Measurements from ENCODE around the gene NLRC4.
"Not testable (repeated sequence)": the region's sequence is repeated elsewhere in the genome, so short reads cannot be mapped to it uniquely, and the experiment has no call there.

The NLRC4 gene

GRCh38 chr2:32220445-32220844 lies 44.2 kb downstream of the NLRC4 start:
- DNase-seq (ENCODE audit: extremely low spot score), result no peak
- CTCF ChIA-PET, result no interaction called here
- TF ChIP-seq L3MBTL2 (conservative IDR thresholded peaks at IDR 0.05) (no peak), NFRKB (IDR thresholded peaks at IDR 0.05) (no peak), CTBP1 (IDR thresholded peaks at IDR 0.05; ENCODE audit: borderline replicate concordance) (no peak), LEF1 (IDR thresholded peaks at IDR 0.05; ENCODE audit: borderline replicate concordance) (no peak), PKNOX1 (IDR thresholded peaks at IDR 0.05) (no peak), ARNT (IDR thresholded peaks at IDR 0.05) (no peak), FOXM1 (IDR thresholded peaks at IDR 0.05; ENCODE audit: borderline replicate concordance) (no peak), SP1 (IDR thresholded peaks at IDR 0.05) (no peak), TARDBP (IDR thresholded peaks at IDR 0.05) (no peak), BHLHE40 (IDR thresholded peaks at IDR 0.05; ENCODE audit: borderline replicate concordance) (no peak), ELF4 (IDR thresholded peaks at IDR 0.05) (no peak), HDGF (IDR thresholded peaks at IDR 0.05; ENCODE audit: borderline replicate concordance) (no peak), FOXK2 (IDR thresholded peaks at IDR 0.05) (no peak), SUZ12 (IDR thresholded peaks at IDR 0.05) (no peak), FOXA1 (IDR thresholded peaks at IDR 0.05) (no peak), ZNF384 (IDR thresholded peaks at IDR 0.05) (no peak)
- POLR2A ChIA-PET, result no interaction called here

GRCh38 chr2:32212295-32212694 lies 52.4 kb downstream of the NLRC4 start:
- DNase-seq (ENCODE audit: extremely low spot score), result no peak
- TF ChIP-seq ZNF384 (IDR thresholded peaks at IDR 0.05) (peak; percentile 23; the same call in 1 of the 2 replicates), PKNOX1 (IDR thresholded peaks at IDR 0.05) (no peak)
- ChIA-PET POLR2A (no interaction called here), CTCF (no interaction called here)

GRCh38 chr2:32210767-32211408 lies 53.8 kb downstream of the NLRC4 start:
- TF ChIP-seq ZNF384 (IDR thresholded peaks at IDR 0.05) (no peak), HDGF (IDR thresholded peaks at IDR 0.05; ENCODE audit: borderline replicate concordance) (no peak), FOXM1 (IDR thresholded peaks at IDR 0.05; ENCODE audit: borderline replicate concordance) (no peak), PKNOX1 (IDR thresholded peaks at IDR 0.05) (no peak), L3MBTL2 (conservative IDR thresholded peaks at IDR 0.05) (no peak), FOXA1 (IDR thresholded peaks at IDR 0.05) (no peak), SUZ12 (IDR thresholded peaks at IDR 0.05) (no peak), BHLHE40 (IDR thresholded peaks at IDR 0.05; ENCODE audit: borderline replicate concordance) (no peak), ARNT (IDR thresholded peaks at IDR 0.05) (no peak), TARDBP (IDR thresholded peaks at IDR 0.05) (no peak), SP1 (IDR thresholded peaks at IDR 0.05) (no peak), FOXK2 (IDR thresholded peaks at IDR 0.05) (no peak), NFRKB (IDR thresholded peaks at IDR 0.05) (no peak)
- ChIA-PET CTCF (no interaction called here), POLR2A (no interaction called here)
- DNase-seq (ENCODE audit: extremely low spot score), result no peak

GRCh38 chr2:32203428-32203827 lies 61.3 kb downstream of the NLRC4 start:
- CTCF ChIA-PET; POLR2A ChIA-PET; DNase-seq (ENCODE audit: extremely low spot score): not testable (repeated sequence)

- TF ChIP-seq FOXA1 (IDR thresholded peaks at IDR 0.05), result no peak
- no peak for TF ChIP-seq CTBP1 (IDR thresholded peaks at IDR 0.05; ENCODE audit: borderline replicate concordance)
- no peak for TF ChIP-seq ELF4 (IDR thresholded peaks at IDR 0.05)
- TF ChIP-seq ARNT (IDR thresholded peaks at IDR 0.05), result no peak
- no peak for TF ChIP-seq LEF1 (IDR thresholded peaks at IDR 0.05; ENCODE audit: borderline replicate concordance)
- no peak for TF ChIP-seq HDGF (IDR thresholded peaks at IDR 0.05; ENCODE audit: borderline replicate concordance)
- TF ChIP-seq L3MBTL2 (conservative IDR thresholded peaks at IDR 0.05), result no peak
- no peak for TF ChIP-seq TARDBP (IDR thresholded peaks at IDR 0.05)
- no peak for TF ChIP-seq FOXM1 (IDR thresholded peaks at IDR 0.05; ENCODE audit: borderline replicate concordance)
- no peak for TF ChIP-seq BHLHE40 (IDR thresholded peaks at IDR 0.05; ENCODE audit: borderline replicate concordance)
- TF ChIP-seq ZNF384 (IDR thresholded peaks at IDR 0.05), result no peak
- TF ChIP-seq PKNOX1 (IDR thresholded peaks at IDR 0.05), result no peak
- TF ChIP-seq SP1 (IDR thresholded peaks at IDR 0.05), result no peak
- TF ChIP-seq SUZ12 (IDR thresholded peaks at IDR 0.05), result no peak
- no peak for DNase-seq (ENCODE audit: extremely low spot score)
- CTCF ChIA-PET, result no interaction called here
- POLR2A ChIA-PET, result no interaction called here
These were observed 63.9 kb downstream of the NLRC4 start for GRCh38 chr2:32200814-32201213.

GRCh38 chr2:32192418-32192817 lies 72.3 kb downstream of the NLRC4 start:
- ChIA-PET CTCF (no interaction called here), POLR2A (no interaction called here)
- no peak for DNase-seq (ENCODE audit: extremely low spot score)
- TF ChIP-seq HDGF (IDR thresholded peaks at IDR 0.05; ENCODE audit: borderline replicate concordance) (no peak), SP1 (IDR thresholded peaks at IDR 0.05) (no peak), LEF1 (IDR thresholded peaks at IDR 0.05; ENCODE audit: borderline replicate concordance) (no peak), L3MBTL2 (conservative IDR thresholded peaks at IDR 0.05) (no peak), SUZ12 (IDR thresholded peaks at IDR 0.05) (no peak), PKNOX1 (IDR thresholded peaks at IDR 0.05) (no peak), CTBP1 (IDR thresholded peaks at IDR 0.05; ENCODE audit: borderline replicate concordance) (no peak), ZNF384 (IDR thresholded peaks at IDR 0.05) (no peak), ARNT (IDR thresholded peaks at IDR 0.05) (no peak), TARDBP (IDR thresholded peaks at IDR 0.05) (no peak), ELF4 (IDR thresholded peaks at IDR 0.05) (no peak), FOXK2 (IDR thresholded peaks at IDR 0.05) (no peak), BHLHE40 (IDR thresholded peaks at IDR 0.05; ENCODE audit: borderline replicate concordance) (no peak), FOXM1 (IDR thresholded peaks at IDR 0.05; ENCODE audit: borderline replicate concordance) (no peak), NFRKB (IDR thresholded peaks at IDR 0.05) (no peak), FOXA1 (IDR thresholded peaks at IDR 0.05) (no peak)
